Measurements from ENCODE around the gene LSR. TPM values are rescaled to one million over a fixed set of nuclear protein-coding genes. Genes with fewer than 3 reads are reported as not detected.

LSR gene
- polyA plus RNA-seq, 1 experiment: 0.32 TPM

DNA sequence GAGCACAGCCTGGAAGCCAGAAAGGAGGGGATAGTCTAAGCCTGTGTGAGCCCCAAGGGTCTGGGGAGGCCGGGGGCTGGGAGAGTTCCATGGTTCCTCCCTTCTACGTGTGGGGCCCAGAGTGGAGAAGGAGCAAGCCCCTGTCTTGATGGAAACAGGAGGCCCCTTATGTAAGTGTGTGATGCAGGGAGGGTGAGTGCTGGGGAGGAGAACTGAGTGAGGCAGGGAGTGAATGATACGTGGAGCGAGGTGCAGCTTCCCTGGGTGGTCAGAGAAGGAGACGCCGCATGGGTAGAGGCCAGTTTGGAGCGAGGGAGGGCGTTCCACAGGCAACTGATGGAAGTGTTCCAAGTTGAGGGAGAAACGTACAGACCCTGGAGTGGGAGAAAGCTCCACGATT, 59.1 kb downstream of the LSR start:
- peaks cover 9% of the 10 kb centered on the region for H3K27me3 ChIP-seq (ENCODE audit: control insufficient read depth, insufficient read depth, low read length)
- H3K9me3 ChIP-seq (ENCODE audit: control insufficient read depth, insufficient read depth, low read length): peaks cover 4% of the 10 kb centered on the region; the same call in 1 of the 2 replicates
- no peak for TF ChIP-seq CTCF (IDR thresholded peaks at IDR 0.05; ENCODE audit: low read depth, low read length)
- CTCF ChIA-PET: no interaction called here
- POLR2A ChIA-PET: no interaction called here
- H3K27ac ChIP-seq (ENCODE audit: low read depth, low read length): no peak overlapping the region
- no peak overlapping the region for H3K4me3 ChIP-seq (ENCODE audit: low read depth, low read length)
- no peak for DNase-seq (ENCODE audit: low read depth, low spot score)

DNA sequence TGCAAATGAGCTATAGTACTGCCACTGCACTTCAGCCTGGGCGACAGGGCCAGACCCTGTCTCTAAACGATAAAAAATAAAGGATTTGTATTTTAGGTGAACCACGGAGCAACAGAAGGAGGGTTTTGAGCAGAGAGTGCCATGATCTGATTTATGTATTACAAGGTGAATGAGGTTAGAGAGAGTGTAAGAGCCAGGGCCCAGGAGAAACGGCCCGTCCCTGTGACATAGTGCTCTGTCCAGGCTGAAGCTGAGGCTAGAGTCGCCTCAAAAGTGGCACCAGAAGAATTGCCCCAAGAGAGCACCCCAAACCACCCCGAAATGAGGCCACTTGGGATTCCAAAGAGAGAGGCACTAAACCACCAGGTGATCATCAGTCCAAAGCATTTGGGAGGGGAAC, 60.1 kb downstream of the LSR start:
- no peak overlapping the region for H3K27ac ChIP-seq (ENCODE audit: low read depth, low read length)
- peaks cover 7% of the 10 kb centered on the region for H3K27me3 ChIP-seq (ENCODE audit: control insufficient read depth, insufficient read depth, low read length)
- CTCF ChIA-PET: no interaction called here
- H3K9me3 ChIP-seq (ENCODE audit: control insufficient read depth, insufficient read depth, low read length): peaks cover 4% of the 10 kb centered on the region; the same call in 1 of the 2 replicates
- no peak for TF ChIP-seq CTCF (IDR thresholded peaks at IDR 0.05; ENCODE audit: low read depth, low read length)
- POLR2A ChIA-PET: no interaction called here
- no peak overlapping the region for H3K4me3 ChIP-seq (ENCODE audit: low read depth, low read length)
- DNase-seq (ENCODE audit: low read depth, low spot score): no peak

DNA sequence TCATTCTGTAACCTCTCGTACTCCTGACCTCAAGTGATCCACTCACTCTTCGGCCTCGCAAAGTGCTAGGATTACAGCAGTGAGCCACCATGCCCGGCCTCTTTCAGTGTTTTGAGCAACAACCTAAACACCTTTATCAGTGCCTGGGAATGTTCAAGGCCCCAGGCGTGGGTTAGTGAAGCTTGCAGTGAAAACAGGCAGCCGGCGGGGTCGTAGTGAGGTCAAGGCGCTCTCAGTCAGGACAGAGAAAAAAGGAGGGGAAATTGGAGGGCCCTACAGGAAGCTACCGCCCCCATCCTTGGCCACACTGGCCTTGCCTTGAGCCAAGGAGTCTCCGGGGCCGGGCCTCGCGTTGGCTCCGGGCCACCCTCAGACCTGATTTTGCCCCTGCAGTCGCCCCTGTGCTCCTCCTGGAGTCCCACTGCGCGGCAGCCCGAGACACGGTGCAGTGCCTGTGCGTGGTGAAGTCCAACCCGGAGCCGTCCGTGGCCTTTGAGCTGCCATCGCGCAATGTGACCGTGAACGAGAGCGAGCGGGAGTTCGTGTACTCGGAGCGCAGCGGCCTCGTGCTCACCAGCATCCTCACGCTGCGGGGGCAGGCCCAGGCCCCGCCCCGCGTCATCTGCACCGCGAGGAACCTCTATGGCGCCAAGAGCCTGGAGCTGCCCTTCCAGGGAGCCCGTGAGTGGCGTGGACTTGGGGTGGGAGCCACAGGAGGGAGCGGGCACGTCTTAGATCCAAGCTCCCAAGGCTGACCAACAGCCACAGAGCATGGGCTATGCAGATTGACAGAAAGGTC, 60.9 kb downstream of the LSR start:
- H3K27me3 ChIP-seq (ENCODE audit: control insufficient read depth, insufficient read depth, low read length): peaks cover 4% of the 10 kb centered on the region
- no peak for TF ChIP-seq CTCF (IDR thresholded peaks at IDR 0.05; ENCODE audit: low read depth, low read length)
- ChIA-PET CTCF (no interaction called here), POLR2A (no interaction called here)
- H3K27ac ChIP-seq (ENCODE audit: low read depth, low read length): no peak overlapping the region
- H3K9me3 ChIP-seq (ENCODE audit: control insufficient read depth, insufficient read depth, low read length): peaks cover 4% of the 10 kb centered on the region; the same call in 1 of the 2 replicates
- no peak for DNase-seq (ENCODE audit: low read depth, low spot score)
- H3K4me3 ChIP-seq (ENCODE audit: low read depth, low read length): no peak overlapping the region

GRCh38 chr19:35310331-35310730, 61.5 kb downstream of the LSR start:
- Histone ChIP-seq H3K9me3 (ENCODE audit: control insufficient read depth, insufficient read depth, low read length) (peaks cover 4% of the 10 kb centered on the region; the same call in 1 of the 2 replicates), H3K27ac (ENCODE audit: low read depth, low read length) (no peak overlapping the region), H3K27me3 (ENCODE audit: control insufficient read depth, insufficient read depth, low read length) (peaks cover 2% of the 10 kb centered on the region), H3K4me3 (ENCODE audit: low read depth, low read length) (no peak overlapping the region)
- POLR2A ChIA-PET: no interaction called here
- no peak for TF ChIP-seq CTCF (IDR thresholded peaks at IDR 0.05; ENCODE audit: low read depth, low read length)
- CTCF ChIA-PET: no interaction called here
- DNase-seq (ENCODE audit: low read depth, low spot score): no peak

GRCh38 chr19:35310811-35311465, 62.1 kb downstream of the LSR start:
- CTCF ChIA-PET: no interaction called here
- peaks cover 4% of the 10 kb centered on the region; the same call in 1 of the 2 replicates for H3K9me3 ChIP-seq (ENCODE audit: control insufficient read depth, insufficient read depth, low read length)
- no peak overlapping the region for H3K4me3 ChIP-seq (ENCODE audit: low read depth, low read length)
- H3K27ac ChIP-seq (ENCODE audit: low read depth, low read length): no peak overlapping the region
- no peak for DNase-seq (ENCODE audit: low read depth, low spot score)
- TF ChIP-seq CTCF (IDR thresholded peaks at IDR 0.05; ENCODE audit: low read depth, low read length): no peak
- POLR2A ChIA-PET: no interaction called here
- peaks cover 2% of the 10 kb centered on the region for H3K27me3 ChIP-seq (ENCODE audit: control insufficient read depth, insufficient read depth, low read length)

Data from AG04450 (cell line).